GM12878 (cell line): Measurements from ENCODE around the gene IFT25. TPM values are rescaled to one million over a fixed set of nuclear protein-coding genes. Genes with fewer than 3 reads are reported as not detected.

Source experiments
- ATAC-seq: fragments of 200-7000 bp; cut with Tn5 transposase; 3 replicates; pipeline ENCODE4 v1.9.1; 2020; ENCODE audit warnings: mild to moderate bottlenecking, moderate library complexity
- BruUV-seq: library from RNA; stranded (reverse); fragments of 400-500 nt; replicated peaks from 2 replicates; lab custom pipeline; 2021; lab: Mats Ljungman, UMichigan
- CTCF ChIA-PET: fragments of 300-600 bp; sonication (Branson Sonifier 250); formaldehyde crosslinking; extraction: SDS; loops from one replicate; lab custom pipeline; 2021; ENCODE audit warnings: inconsistent platforms; lab: Yijun Ruan, JAX
- POLR2A ChIA-PET: fragments of 350-600 bp; formaldehyde crosslinking; extraction: SDS; loops from one replicate; lab custom pipeline; 2021; ENCODE audit warnings: inconsistent platforms; lab: Charles Lee
- RAD21 ChIA-PET: fragments of 300-600 bp; sonication (Branson Sonifier 250); formaldehyde crosslinking; loops from one replicate; lab custom pipeline; 2023; ENCODE audit warnings: antibody characterized with exemption; ENCODE audit not compliant: unreplicated experiment; lab: Charles Lee
- SMC1A ChIA-PET: fragments of 300-600 bp; sonication (Branson Sonifier 250); formaldehyde crosslinking; loops from one replicate; lab custom pipeline; 2023; ENCODE audit not compliant: unreplicated experiment, uncharacterized antibody; lab: Charles Lee
- DNase-seq: peaks from one replicate; pipeline ENCODE4 v3.0.0-alpha.2; 2011; ENCODE audit warnings: low read depth, low spot score
- FAIRE-seq: peaks from 3 replicates; lab custom pipeline; 2011; peaks lifted over from hg19 to GRCh38; lab: Jason Lieb, UNC
- H2AFZ ChIP-seq: 2 replicates; pipeline ENCODE4 v1.6.0; 2011; ENCODE audit warnings: low read depth, low read length, control low read depth; ENCODE audit not compliant: control insufficient read depth
- H3K27ac ChIP-seq: 2 replicates; pipeline ENCODE4 v1.5.1; 2011; ENCODE audit warnings: control low read depth; ENCODE audit not compliant: control insufficient read depth, insufficient read depth
- H3K27me3 ChIP-seq, 2 experiments: replicated peaks in 1 of 2; 2 replicates each; pipeline versions ENCODE4 v1.6.0 to v1.6.1; 2011; ENCODE audit warnings: low read length in 1 of 2; ENCODE audit not compliant: control insufficient read depth in 2 of 2, insufficient read depth in 2 of 2
- H3K36me3 ChIP-seq, 2 experiments: 2 replicates each; pipeline ENCODE4 v1.5.1; 2011; ENCODE audit warnings: low read length in 1 of 2; ENCODE audit not compliant: control insufficient read depth in 2 of 2, insufficient read depth in 2 of 2
- H3K4me1 ChIP-seq: 2 replicates; pipeline ENCODE4 v1.6.1; 2011; ENCODE audit warnings: mild to moderate bottlenecking, low read length, moderate library complexity, mixed read lengths; ENCODE audit not compliant: control insufficient read depth, insufficient read depth
- H3K4me2 ChIP-seq: 2 replicates; pipeline ENCODE4 v1.6.0; 2011; ENCODE audit warnings: control low read depth; ENCODE audit not compliant: control insufficient read depth, insufficient read depth
- H3K4me3 ChIP-seq: fragments of 200-600 bp; sonication (generic); 2 replicates; pipeline ENCODE4 v1.5.1; 2016
- H3K79me2 ChIP-seq: 2 replicates; pipeline ENCODE4 v1.6.0; 2011; ENCODE audit warnings: low read length; ENCODE audit not compliant: control insufficient read depth, insufficient read depth
- H3K9ac ChIP-seq: 2 replicates; pipeline ENCODE4 v1.8.0; 2011; ENCODE audit warnings: low read length, control low read depth, mixed read lengths; ENCODE audit not compliant: control insufficient read depth, insufficient read depth
- H3K9me3 ChIP-seq: replicated peaks from 3 replicates; pipeline ENCODE4 v1.5.1; 2011; ENCODE audit warnings: mild to moderate bottlenecking, low read length; ENCODE audit not compliant: control insufficient read depth, insufficient read depth
- H4K20me1 ChIP-seq: 2 replicates; pipeline ENCODE4 v1.6.0; 2011; ENCODE audit not compliant: control insufficient read depth, insufficient read depth
- SMAD1 ChIP-seq: fragments of 450-650 bp; IDR thresholded peaks from 2 replicates; pipeline ENCODE4 v1.6.1; 2018; ENCODE audit warnings: mild to moderate bottlenecking, low read depth; ENCODE audit not compliant: partially characterized antibody
- WGBS: methylation state at CpG from one replicate; pipeline ENCODE4 v1.1.6; 2016; ENCODE audit warnings: low lambda C conversion rate; ENCODE audit not compliant: insufficient replicate concordance, insufficient coverage; ENCODE audit errors: missing lambda C conversion rate; 5-methylcytosine and 5-hydroxymethylcytosine counted together
- in situ Hi-C: fragments of 300-500 bp; cut with MboI; formaldehyde crosslinking; loops from 9 replicates; pipeline ENCODE4 v1.14.3; 2018; ENCODE audit warnings: mixed read lengths
- intact Hi-C: fragments of 100-400 bp; cut with micrococcal nuclease; formaldehyde crosslinking; loops from one replicate; pipeline ENCODE4 v1.14.2; 2022; ENCODE audit not compliant: unreplicated experiment
- polyA plus RNA-seq, 11 experiments: library from polyadenylated mRNA; depleted of rRNA in 4 of 11; unstranded in 6 of 11; stranded (reverse) in 5 of 11; fragments of >200 nt; fragmentation: Nextera tagmentation in 4 of 11; fragmentation: Illumina TruSeq in 1 of 11; extraction: Ambion mirVana in 4 of 11; extraction: Trizol in 1 of 11; gene quantifications; 1 replicate in 1 of 11; 2 replicates in 10 of 11; pipeline versions ENCODE4 v1.2.1 to v1.2.3, GENCODE V29; 2011 to 2016; ENCODE audit warnings: inconsistent platforms in 2 of 11, missing spikeins in 2 of 11, low read depth in 1 of 11
- total RNA-seq, 4 experiments: library from RNA; depleted of rRNA in 3 of 4; stranded (reverse); fragments of >200 nt in 3 of 4; fragmentation: Illumina TruSeq in 1 of 4; extraction: Trizol in 1 of 4; gene quantifications; 2 replicates each; pipeline versions ENCODE4 v1.2.1 to v1.2.3, GENCODE V29; 2013 to 2021
- TF ChIP-seq, protein P1 (sequence below): fragments of 150-350 bp; IDR thresholded peaks from 2 replicates; pipeline ENCODE4 v1.6.1; 2014; ENCODE audit warnings: mild to moderate bottlenecking, low read depth, low read length

The IFT25 gene
- total and polyA plus RNA-seq, 10 of the 15 experiments (the other 5 are each of a cell fraction or from before 2014, with no cell fraction given): 55.7 to 242 (median 131) TPM

DNA sequence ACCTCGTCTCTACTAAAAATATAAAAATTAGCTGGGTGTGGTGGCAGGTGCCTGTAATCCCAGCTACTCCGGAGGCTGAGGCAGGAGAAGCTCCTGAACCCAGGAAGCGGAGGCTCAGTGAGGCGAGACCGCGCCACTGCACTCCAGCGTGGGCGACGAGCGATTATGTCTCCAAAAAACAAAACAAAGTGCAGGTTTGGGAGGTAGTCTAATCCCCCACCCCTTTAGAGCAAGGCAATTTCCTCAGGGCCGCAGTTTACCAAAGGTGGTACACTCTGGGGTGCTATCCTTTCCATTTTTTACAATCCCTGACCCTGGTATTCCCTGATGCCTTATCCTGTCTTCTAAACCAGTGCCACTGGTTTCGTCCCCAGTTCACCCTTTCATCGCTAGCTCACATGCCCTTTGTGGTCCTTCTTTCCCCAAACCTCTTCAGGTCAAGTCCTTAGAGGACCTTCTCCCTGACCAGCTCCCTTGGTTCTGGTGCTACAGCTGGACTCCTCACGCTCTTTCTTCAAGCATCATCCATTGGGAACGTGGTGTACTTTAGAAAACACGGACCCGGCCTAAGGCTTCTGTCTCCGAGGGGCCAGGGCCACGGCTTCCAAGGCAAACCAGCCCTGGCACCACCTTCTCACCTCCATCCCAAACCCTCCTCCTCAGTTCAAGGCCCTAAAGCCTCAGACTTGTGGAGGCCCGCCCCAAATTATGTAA, 873 bp downstream of the IFT25 start:
- Histone ChIP-seq H3K36me3 (no peaks in the 10 kb centered on the region), H4K20me1 (no peaks in the 10 kb centered on the region), H3K79me2 (peaks cover 53% of the 10 kb centered on the region), H3K27ac (peak overlapping the region; percentile 78), H3K9ac (peak overlapping the region; percentile 89), H3K9me3 (no peaks in the 10 kb centered on the region), H2AFZ (peak overlapping the region; percentile 89), H3K4me3 (peak overlapping the region; percentile 92), H3K27me3 (no peaks in the 10 kb centered on the region), H3K4me1 (peaks cover 3% of the 10 kb centered on the region; the same call in 1 of the 2 replicates), H3K4me2 (peak overlapping the region; percentile 95)
- ChIA-PET RAD21 (interaction anchor here (0.7 to 9.4 kb wide), 17 partner anchors 10 to 108 kb away, joined by 3 to 73 read pairs (median 5); partner anchors contain the start of genes DIO1, TCEANC2, TMEM59 and YIPF1), POLR2A (interaction anchor here (0.6 to 3.8 kb wide), 14 partner anchors 9 to 943 kb away, joined by 3 to 32 read pairs (median 6); partner anchors contain the start of genes DIO1, NDC1, TCEANC2 and TMEM59), SMC1A (interaction anchor here (0.7 to 2.4 kb wide), 15 partner anchors 9 to 107 kb away, joined by 3 to 14 read pairs (median 4); partner anchors contain the start of genes NDC1, TCEANC2, TMEM59 and YIPF1), CTCF (interaction anchor here (0.6 to 11.1 kb wide), 11 partner anchors 10 to 664 kb away, joined by 3 to 200 read pairs (median 9); partner anchors contain the start of gene YIPF1)
- in situ Hi-C loops (loop anchor here (5.0 kb wide), 1 partner anchor 52 kb away; the partner anchor contains the start of gene DIO1), intact Hi-C loops (no loop called here)
- TF ChIP-seq, protein P1, sequence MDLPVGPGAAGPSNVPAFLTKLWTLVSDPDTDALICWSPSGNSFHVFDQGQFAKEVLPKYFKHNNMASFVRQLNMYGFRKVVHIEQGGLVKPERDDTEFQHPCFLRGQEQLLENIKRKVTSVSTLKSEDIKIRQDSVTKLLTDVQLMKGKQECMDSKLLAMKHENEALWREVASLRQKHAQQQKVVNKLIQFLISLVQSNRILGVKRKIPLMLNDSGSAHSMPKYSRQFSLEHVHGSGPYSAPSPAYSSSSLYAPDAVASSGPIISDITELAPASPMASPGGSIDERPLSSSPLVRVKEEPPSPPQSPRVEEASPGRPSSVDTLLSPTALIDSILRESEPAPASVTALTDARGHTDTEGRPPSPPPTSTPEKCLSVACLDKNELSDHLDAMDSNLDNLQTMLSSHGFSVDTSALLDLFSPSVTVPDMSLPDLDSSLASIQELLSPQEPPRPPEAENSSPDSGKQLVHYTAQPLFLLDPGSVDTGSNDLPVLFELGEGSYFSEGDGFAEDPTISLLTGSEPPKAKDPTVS: no peak
- peak; percentile 14 for TF ChIP-seq SMAD1
- FAIRE-seq (no peak), DNase-seq (no peak), ATAC-seq (no peak)
- TSS peak; percentile 72 for BruUV-seq
- 51% methylated on average over 20 of the region's 20 CpGs for WGBS
